Hepatocyte (in vitro differentiated cells): Measurements from ENCODE around the gene SH3BGR. TPM values are rescaled to one million over a fixed set of nuclear protein-coding genes. Genes with fewer than 3 reads are reported as not detected.

Experiments used
- DNase-seq: peaks from one replicate; pipeline ENCODE4 v3.0.0-alpha.2; 2016; ENCODE audit warnings: low spot score
- H2AFZ ChIP-seq: fragments of 200-600 bp; sonication (generic); 2 replicates; pipeline ENCODE4 v1.6.0; 2016; ENCODE audit warnings: antibody characterized with exemption, mild to moderate bottlenecking
- H3K27ac ChIP-seq: fragments of 200-600 bp; sonication (generic); 2 replicates; pipeline ENCODE4 v1.5.1; 2016; ENCODE audit warnings: mild to moderate bottlenecking
- H3K27me3 ChIP-seq: fragments of 200-600 bp; sonication (generic); 2 replicates; pipeline ENCODE4 v1.6.1; 2016
- H3K36me3 ChIP-seq: fragments of 200-600 bp; sonication (generic); replicated peaks from 2 replicates; pipeline ENCODE4 v1.5.1; 2016; ENCODE audit warnings: low read depth; ENCODE audit not compliant: insufficient read depth
- H3K4me1 ChIP-seq: fragments of 200-600 bp; sonication (generic); 2 replicates; pipeline ENCODE4 v1.5.1; 2016; ENCODE audit warnings: mild to moderate bottlenecking, moderate library complexity; ENCODE audit not compliant: insufficient read depth
- H3K4me2 ChIP-seq: fragments of 200-600 bp; sonication (generic); 2 replicates; pipeline ENCODE4 v1.6.0; 2016
- H3K4me3 ChIP-seq: fragments of 200-600 bp; sonication (generic); 2 replicates; pipeline ENCODE4 v1.5.1; 2016; ENCODE audit warnings: mild to moderate bottlenecking
- H3K79me2 ChIP-seq: fragments of 200-600 bp; sonication (generic); 2 replicates; pipeline ENCODE4 v1.6.0; 2017; ENCODE audit warnings: mild to moderate bottlenecking
- H3K9me2 ChIP-seq: fragments of 200-600 bp; sonication (generic); replicated peaks from 2 replicates; pipeline ENCODE4 v1.6.0; 2017; ENCODE audit warnings: mild to moderate bottlenecking; ENCODE audit not compliant: insufficient read depth
- H3K9me3 ChIP-seq: fragments of 200-600 bp; sonication (generic); 2 replicates; pipeline ENCODE4 v1.5.1; 2016; ENCODE audit warnings: low read depth, mild to moderate bottlenecking
- H4K20me1 ChIP-seq: fragments of 200-600 bp; sonication (generic); 2 replicates; pipeline ENCODE4 v1.6.0; 2016; ENCODE audit warnings: mild to moderate bottlenecking; ENCODE audit not compliant: insufficient read depth, poor library complexity, severe bottlenecking
- EZH2 ChIP-seq: fragments of 200-600 bp; sonication (generic); IDR thresholded peaks from 2 replicates; pipeline ENCODE4 v1.6.1; 2016; ENCODE audit warnings: antibody characterized with exemption, mild to moderate bottlenecking, borderline replicate concordance
- EZH2phosphoT487 ChIP-seq: fragments of 200-600 bp; sonication (generic); IDR thresholded peaks from one replicate; pipeline ENCODE4 v1.6.1; 2018; ENCODE audit warnings: antibody characterized with exemption, mild to moderate bottlenecking, low read depth, moderate library complexity; ENCODE audit not compliant: unreplicated experiment, severe bottlenecking
- WGBS: methylation state at CpG from one replicate; pipeline ENCODE4 v1.1.6; 2016; ENCODE audit warnings: low lambda C conversion rate; ENCODE audit errors: missing lambda C conversion rate; 5-methylcytosine and 5-hydroxymethylcytosine counted together
- polyA plus RNA-seq: library from polyadenylated mRNA; unstranded; fragments of >200 nt; fragmentation: Nextera tagmentation; extraction: Ambion mirVana; gene quantifications from 2 replicates; pipeline ENCODE4 v1.2.1, GENCODE V29; 2016
- total RNA-seq: library from RNA; depleted of rRNA; stranded (reverse); fragments of >200 nt; gene quantifications from 2 replicates; pipeline ENCODE4 v1.2.3, GENCODE V29; 2014
- TF ChIP-seq, protein P1 (sequence below): fragments of 200-600 bp; sonication (generic); IDR thresholded peaks from 2 replicates; pipeline ENCODE4 v1.5.1; 2016; ENCODE audit warnings: antibody characterized with exemption, mild to moderate bottlenecking; ENCODE audit not compliant: poor library complexity

The SH3BGR gene
- total and polyA plus RNA-seq, 2 experiments from 2014 or later = 1.8 to 2.5 TPM

- Histone ChIP-seq H3K4me1 (no peaks in the 10 kb centered on the region), H2AFZ (no peak overlapping the region), H3K27me3 (no peaks in the 10 kb centered on the region), H3K36me3 (no peaks in the 10 kb centered on the region), H3K9me3 (no peaks in the 10 kb centered on the region), H3K4me3 (no peak overlapping the region), H4K20me1 (no peaks in the 10 kb centered on the region), H3K27ac (no peak overlapping the region), H3K9me2 (no peaks in the 10 kb centered on the region), H3K79me2 (no peaks in the 10 kb centered on the region), H3K4me2 (no peak overlapping the region)
- TF ChIP-seq, protein P1, sequence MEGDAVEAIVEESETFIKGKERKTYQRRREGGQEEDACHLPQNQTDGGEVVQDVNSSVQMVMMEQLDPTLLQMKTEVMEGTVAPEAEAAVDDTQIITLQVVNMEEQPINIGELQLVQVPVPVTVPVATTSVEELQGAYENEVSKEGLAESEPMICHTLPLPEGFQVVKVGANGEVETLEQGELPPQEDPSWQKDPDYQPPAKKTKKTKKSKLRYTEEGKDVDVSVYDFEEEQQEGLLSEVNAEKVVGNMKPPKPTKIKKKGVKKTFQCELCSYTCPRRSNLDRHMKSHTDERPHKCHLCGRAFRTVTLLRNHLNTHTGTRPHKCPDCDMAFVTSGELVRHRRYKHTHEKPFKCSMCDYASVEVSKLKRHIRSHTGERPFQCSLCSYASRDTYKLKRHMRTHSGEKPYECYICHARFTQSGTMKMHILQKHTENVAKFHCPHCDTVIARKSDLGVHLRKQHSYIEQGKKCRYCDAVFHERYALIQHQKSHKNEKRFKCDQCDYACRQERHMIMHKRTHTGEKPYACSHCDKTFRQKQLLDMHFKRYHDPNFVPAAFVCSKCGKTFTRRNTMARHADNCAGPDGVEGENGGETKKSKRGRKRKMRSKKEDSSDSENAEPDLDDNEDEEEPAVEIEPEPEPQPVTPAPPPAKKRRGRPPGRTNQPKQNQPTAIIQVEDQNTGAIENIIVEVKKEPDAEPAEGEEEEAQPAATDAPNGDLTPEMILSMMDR = no peak
- no peak for TF ChIP-seq EZH2
- TF ChIP-seq EZH2phosphoT487 = no peak
- 84% methylated on average over 6 of the region's 6 CpGs for WGBS
- DNase-seq = no peak
Observed at GRCh38 chr21:39555911-39556590, 104.3 kb downstream of the SH3BGR start.

DNA sequence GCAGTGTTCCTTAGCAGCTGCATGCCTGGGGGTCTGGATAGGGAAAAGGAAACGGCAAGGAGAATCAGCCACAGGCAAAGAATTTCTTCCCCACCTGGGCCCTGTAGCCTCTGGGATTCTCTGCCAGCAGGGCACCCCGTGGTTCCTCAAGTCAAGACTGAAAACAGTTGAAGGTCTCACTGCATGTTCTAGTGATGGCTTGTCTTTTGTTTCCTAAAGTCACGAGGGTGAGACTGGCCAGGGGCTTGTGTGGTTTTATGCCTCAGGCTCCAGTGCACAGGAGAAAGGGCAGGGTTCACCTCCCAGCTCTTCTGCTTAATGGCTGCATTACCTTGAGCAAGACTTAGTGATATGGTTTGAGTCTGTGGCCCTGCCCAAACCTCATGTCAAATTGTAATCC lies 107.7 kb downstream of the SH3BGR start:
- H3K4me3 ChIP-seq = no peak overlapping the region
- no peak overlapping the region for H2AFZ ChIP-seq
- DNase-seq = no peak
- H4K20me1 ChIP-seq = no peaks in the 10 kb centered on the region
- no peaks in the 10 kb centered on the region for H3K4me1 ChIP-seq
- H3K79me2 ChIP-seq = no peaks in the 10 kb centered on the region
- no peak overlapping the region for H3K27ac ChIP-seq
- H3K9me3 ChIP-seq = no peaks in the 10 kb centered on the region
- H3K36me3 ChIP-seq = no peaks in the 10 kb centered on the region
- no peaks in the 10 kb centered on the region for H3K9me2 ChIP-seq
- 43% methylated on average over 3 of the region's 3 CpGs for WGBS
- H3K27me3 ChIP-seq = no peaks in the 10 kb centered on the region
- TF ChIP-seq EZH2phosphoT487 (no peak), EZH2 (no peak)
- TF ChIP-seq, protein P1 = no peak
- H3K4me2 ChIP-seq = no peak overlapping the region

- WGBS = 58% methylated on average over 2 of the region's 2 CpGs
Observed at GRCh38 chr21:39561140-39561539, 109.4 kb downstream of the SH3BGR start.

More at GRCh38 chr21:39561140-39561539, 109.4 kb downstream of the SH3BGR start:
- H3K27ac ChIP-seq = no peak overlapping the region
- no peak overlapping the region for H2AFZ ChIP-seq
- H3K27me3 ChIP-seq = no peaks in the 10 kb centered on the region
- H3K9me3 ChIP-seq = no peaks in the 10 kb centered on the region
- TF ChIP-seq, protein P1 = no peak
- TF ChIP-seq EZH2 (no peak), EZH2phosphoT487 (no peak)
- H3K9me2 ChIP-seq = no peaks in the 10 kb centered on the region
- H3K4me1 ChIP-seq = no peaks in the 10 kb centered on the region
- no peaks in the 10 kb centered on the region for H3K36me3 ChIP-seq
- H3K4me3 ChIP-seq = no peak overlapping the region
- no peaks in the 10 kb centered on the region for H4K20me1 ChIP-seq
- no peaks in the 10 kb centered on the region for H3K79me2 ChIP-seq
- H3K4me2 ChIP-seq = no peak overlapping the region
- peak; percentile 11 for DNase-seq
